ENCODE results near the gene LIN7A. TPM values are rescaled to one million over a fixed set of nuclear protein-coding genes. Genes with fewer than 3 reads are reported as not detected.

LIN7A gene
- polyA plus RNA-seq, 1 donor: 10.1 TPM

GRCh38 chr12:80925983-80926382 lies 11.8 kb downstream of the LIN7A start:
- DNase-seq: peak in 1 of 2 donors; percentile 19
- Histone ChIP-seq H3K27ac (ENCODE audit: low read length) (no peak overlapping the region), H3K4me3 (ENCODE audit: low read length) (no peak overlapping the region), H3K36me3 (ENCODE audit: control insufficient read depth, insufficient read depth, low read length) (no peaks in the 10 kb centered on the region), H3K27me3 (ENCODE audit: control insufficient read depth, insufficient read depth, low read length) (no peaks in the 10 kb centered on the region), H3K4me1 (ENCODE audit: control insufficient read depth, insufficient read depth, low read length) (no peaks in the 10 kb centered on the region), H3K9me3 (ENCODE audit: control insufficient read depth, low read depth, low read length) (peaks cover 4% of the 10 kb centered on the region)
- WGBS (ENCODE audit: insufficient coverage, low lambda C conversion rate): no CpG with 5 or more reads among the region's 1 CpG

- Histone ChIP-seq H3K4me3 (ENCODE audit: low read length) (no peak overlapping the region), H3K4me1 (ENCODE audit: control insufficient read depth, insufficient read depth, low read length) (no peaks in the 10 kb centered on the region), H3K27me3 (ENCODE audit: control insufficient read depth, insufficient read depth, low read length) (no peaks in the 10 kb centered on the region), H3K36me3 (ENCODE audit: control insufficient read depth, insufficient read depth, low read length) (no peaks in the 10 kb centered on the region), H3K27ac (ENCODE audit: low read length) (no peak overlapping the region), H3K9me3 (ENCODE audit: control insufficient read depth, low read depth, low read length) (peaks cover 4% of the 10 kb centered on the region)
- 94% methylated on average over 2 of the region's 2 CpGs for WGBS (ENCODE audit: insufficient coverage, low lambda C conversion rate)
- DNase-seq: no peak
These were observed 12.5 kb downstream of the LIN7A start for GRCh38 chr12:80925237-80925636.

- DNase-seq: no peak
- peaks cover 4% of the 10 kb centered on the region for H3K9me3 ChIP-seq (ENCODE audit: control insufficient read depth, low read depth, low read length)
- WGBS (ENCODE audit: insufficient coverage, low lambda C conversion rate): 67% methylated on average over 1 of the region's 2 CpGs
- H3K27ac ChIP-seq (ENCODE audit: low read length): no peak overlapping the region
- H3K27me3 ChIP-seq (ENCODE audit: control insufficient read depth, insufficient read depth, low read length): no peaks in the 10 kb centered on the region
- H3K4me1 ChIP-seq (ENCODE audit: control insufficient read depth, insufficient read depth, low read length): no peaks in the 10 kb centered on the region
- no peaks in the 10 kb centered on the region for H3K36me3 ChIP-seq (ENCODE audit: control insufficient read depth, insufficient read depth, low read length)
- no peak overlapping the region for H3K4me3 ChIP-seq (ENCODE audit: low read length)
These were observed 13.3 kb downstream of the LIN7A start for GRCh38 chr12:80924437-80924836.

- no peaks in the 10 kb centered on the region for H3K9me3 ChIP-seq (ENCODE audit: control insufficient read depth, low read depth, low read length)
- no peaks in the 10 kb centered on the region for H3K27me3 ChIP-seq (ENCODE audit: control insufficient read depth, insufficient read depth, low read length)
- no peaks in the 10 kb centered on the region for H3K4me1 ChIP-seq (ENCODE audit: control insufficient read depth, insufficient read depth, low read length)
- H3K27ac ChIP-seq (ENCODE audit: low read length): no peak overlapping the region
- no peak overlapping the region for H3K4me3 ChIP-seq (ENCODE audit: low read length)
- no peaks in the 10 kb centered on the region for H3K36me3 ChIP-seq (ENCODE audit: control insufficient read depth, insufficient read depth, low read length)
- no CpG with 5 or more reads among the region's 4 CpGs for whole genome bisulfite sequencing (ENCODE audit: insufficient coverage, low lambda C conversion rate)
- DNase-seq: no peak
These were observed 17.7 kb downstream of the LIN7A start for GRCh38 chr12:80920006-80920405.

GRCh38 chr12:80917651-80918050 lies 20.1 kb downstream of the LIN7A start:
- 60% methylated on average over 2 of the region's 3 CpGs for WGBS (ENCODE audit: insufficient coverage, low lambda C conversion rate)
- Histone ChIP-seq H3K9me3 (ENCODE audit: control insufficient read depth, low read depth, low read length) (no peaks in the 10 kb centered on the region), H3K4me1 (ENCODE audit: control insufficient read depth, insufficient read depth, low read length) (no peaks in the 10 kb centered on the region), H3K27me3 (ENCODE audit: control insufficient read depth, insufficient read depth, low read length) (no peaks in the 10 kb centered on the region), H3K27ac (ENCODE audit: low read length) (no peak overlapping the region), H3K36me3 (ENCODE audit: control insufficient read depth, insufficient read depth, low read length) (no peaks in the 10 kb centered on the region), H3K4me3 (ENCODE audit: low read length) (no peak overlapping the region)
- DNase-seq: no peak

GRCh38 chr12:80912901-80913770 lies 24.6 kb downstream of the LIN7A start:
- H3K27me3 ChIP-seq (ENCODE audit: control insufficient read depth, insufficient read depth, low read length): no peaks in the 10 kb centered on the region
- no peak for DNase-seq
- no peak overlapping the region for H3K4me3 ChIP-seq (ENCODE audit: low read length)
- no peaks in the 10 kb centered on the region for H3K4me1 ChIP-seq (ENCODE audit: control insufficient read depth, insufficient read depth, low read length)
- H3K9me3 ChIP-seq (ENCODE audit: control insufficient read depth, low read depth, low read length): no peaks in the 10 kb centered on the region
- H3K36me3 ChIP-seq (ENCODE audit: control insufficient read depth, insufficient read depth, low read length): no peaks in the 10 kb centered on the region
- no peak overlapping the region for H3K27ac ChIP-seq (ENCODE audit: low read length)
- WGBS (ENCODE audit: insufficient coverage, low lambda C conversion rate): 86% methylated on average over 5 of the region's 13 CpGs

GRCh38 chr12:80909370-80909769 lies 28.4 kb downstream of the LIN7A start:
- H3K4me3 ChIP-seq (ENCODE audit: low read length): no peak overlapping the region
- H3K27ac ChIP-seq (ENCODE audit: low read length): no peak overlapping the region
- no peaks in the 10 kb centered on the region for H3K36me3 ChIP-seq (ENCODE audit: control insufficient read depth, insufficient read depth, low read length)
- DNase-seq: no peak
- H3K9me3 ChIP-seq (ENCODE audit: control insufficient read depth, low read depth, low read length): no peaks in the 10 kb centered on the region
- WGBS (ENCODE audit: insufficient coverage, low lambda C conversion rate): 93% methylated on average over 3 of the region's 6 CpGs
- H3K27me3 ChIP-seq (ENCODE audit: control insufficient read depth, insufficient read depth, low read length): no peaks in the 10 kb centered on the region
- no peaks in the 10 kb centered on the region for H3K4me1 ChIP-seq (ENCODE audit: control insufficient read depth, insufficient read depth, low read length)

GRCh38 chr12:80902711-80903110 lies 35.0 kb downstream of the LIN7A start:
- DNase-seq: no peak
- Histone ChIP-seq H3K4me3 (ENCODE audit: low read length) (no peak overlapping the region), H3K4me1 (ENCODE audit: control insufficient read depth, insufficient read depth, low read length) (no peaks in the 10 kb centered on the region), H3K36me3 (ENCODE audit: control insufficient read depth, insufficient read depth, low read length) (no peaks in the 10 kb centered on the region), H3K27me3 (ENCODE audit: control insufficient read depth, insufficient read depth, low read length) (no peaks in the 10 kb centered on the region), H3K9me3 (ENCODE audit: control insufficient read depth, low read depth, low read length) (no peaks in the 10 kb centered on the region), H3K27ac (ENCODE audit: low read length) (no peak overlapping the region)

- no peak overlapping the region for H3K4me3 ChIP-seq (ENCODE audit: low read length)
- no peaks in the 10 kb centered on the region for H3K9me3 ChIP-seq (ENCODE audit: control insufficient read depth, low read depth, low read length)
- H3K27ac ChIP-seq (ENCODE audit: low read length): no peak overlapping the region
- H3K27me3 ChIP-seq (ENCODE audit: control insufficient read depth, insufficient read depth, low read length): no peaks in the 10 kb centered on the region
- no peaks in the 10 kb centered on the region for H3K4me1 ChIP-seq (ENCODE audit: control insufficient read depth, insufficient read depth, low read length)
- no peaks in the 10 kb centered on the region for H3K36me3 ChIP-seq (ENCODE audit: control insufficient read depth, insufficient read depth, low read length)
- no peak for DNase-seq
- WGBS (ENCODE audit: insufficient coverage, low lambda C conversion rate): no CpG with 5 or more reads among the region's 1 CpG
These were observed 36.1 kb downstream of the LIN7A start for GRCh38 chr12:80901661-80902060.

GRCh38 chr12:80895240-80895639 lies 42.5 kb downstream of the LIN7A start:
- H3K36me3 ChIP-seq (ENCODE audit: control insufficient read depth, insufficient read depth, low read length): no peaks in the 10 kb centered on the region

GRCh38 chr12:80894179-80894578 lies 43.6 kb downstream of the LIN7A start:
- WGBS (ENCODE audit: insufficient coverage, low lambda C conversion rate): 100% methylated on average over 1 of the region's 3 CpGs
- Histone ChIP-seq H3K4me1 (ENCODE audit: control insufficient read depth, insufficient read depth, low read length) (no peaks in the 10 kb centered on the region), H3K4me3 (ENCODE audit: low read length) (no peak overlapping the region), H3K36me3 (ENCODE audit: control insufficient read depth, insufficient read depth, low read length) (no peaks in the 10 kb centered on the region), H3K27ac (ENCODE audit: low read length) (no peak overlapping the region), H3K9me3 (ENCODE audit: control insufficient read depth, low read depth, low read length) (no peaks in the 10 kb centered on the region), H3K27me3 (ENCODE audit: control insufficient read depth, insufficient read depth, low read length) (no peaks in the 10 kb centered on the region)
- DNase-seq: no peak

More at GRCh38 chr12:80895240-80895639, 42.5 kb downstream of the LIN7A start:
- H3K27ac ChIP-seq (ENCODE audit: low read length): no peak overlapping the region
- no peaks in the 10 kb centered on the region for H3K4me1 ChIP-seq (ENCODE audit: control insufficient read depth, insufficient read depth, low read length)
- no peak overlapping the region for H3K4me3 ChIP-seq (ENCODE audit: low read length)
- H3K9me3 ChIP-seq (ENCODE audit: control insufficient read depth, low read depth, low read length): no peaks in the 10 kb centered on the region
- H3K27me3 ChIP-seq (ENCODE audit: control insufficient read depth, insufficient read depth, low read length): no peaks in the 10 kb centered on the region
- no CpG with 5 or more reads among the region's 3 CpGs for WGBS (ENCODE audit: insufficient coverage, low lambda C conversion rate)
- no peak for DNase-seq
